Vagina (tissue), 2 donors: Measurements from ENCODE around the gene SLC39A11.

Experiments
- POLR2A ChIP-seq, 2 donors: fragments of 450-650 bp; IDR thresholded peaks; one replicate each; pipeline ENCODE4 v1.6.1; 2017; ENCODE audit warnings: antibody characterized with exemption in 2 of 2, mild to moderate bottlenecking in 2 of 2, moderate library complexity in 2 of 2
- POLR2AphosphoS5 ChIP-seq, 2 donors: sonication (generic); formaldehyde crosslinking; IDR thresholded peaks; one replicate each; pipeline ENCODE4 v1.9.0; 2017; ENCODE audit warnings: antibody characterized with exemption in 2 of 2, mild to moderate bottlenecking in 2 of 2, low read depth in 1 of 2; ENCODE audit not compliant: insufficient read depth in 1 of 2
- TF ChIP-seq, protein P1 (sequence below), 3 experiments: fragments of 450-650 bp in 2 of 3; fragments of 200-600 bp in 1 of 3; sonication (generic) in 1 of 3; IDR thresholded peaks; one replicate each; pipeline ENCODE4 v1.5.1; 2017 to 2019; ENCODE audit warnings: antibody characterized with exemption in 3 of 3, mild to moderate bottlenecking in 2 of 3, moderate library complexity in 2 of 3

DNA sequence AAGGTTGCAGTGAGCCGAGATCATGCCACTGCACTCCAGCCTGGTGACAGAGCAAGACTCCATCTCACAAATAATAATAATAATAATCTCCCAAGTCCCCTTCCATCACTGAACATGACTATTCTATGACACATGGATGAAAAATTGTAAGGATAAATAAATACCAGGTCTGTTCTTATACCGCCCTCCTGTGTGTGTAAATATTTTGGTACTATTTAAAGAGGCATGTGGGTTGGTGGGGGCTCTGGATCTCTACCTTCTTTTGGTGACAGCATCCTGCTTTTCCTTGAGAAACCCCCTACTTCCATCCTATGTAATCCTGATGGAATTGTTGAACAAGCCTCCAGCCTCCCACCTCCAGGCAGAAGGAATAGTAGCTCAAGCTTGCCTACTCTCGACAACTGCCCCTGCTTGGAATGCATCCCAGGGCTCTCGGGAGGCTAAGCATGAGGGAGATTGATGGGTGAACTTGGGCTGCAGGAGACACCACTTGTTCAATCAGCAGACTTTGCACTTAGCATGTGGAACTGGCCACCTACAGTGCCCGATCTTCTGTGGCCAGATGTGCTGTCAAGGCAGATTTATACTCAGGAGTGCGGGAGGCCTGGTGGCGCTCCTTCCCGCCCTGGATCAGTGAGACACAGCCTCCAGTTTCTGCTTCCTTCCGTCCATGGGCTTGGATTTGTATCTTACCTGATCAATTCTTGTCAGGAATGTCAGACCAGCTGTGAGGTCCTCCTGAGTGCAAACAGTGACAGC is 287.4 kb downstream of the SLC39A11 start:
- TF ChIP-seq POLR2A (IDR thresholded peaks at IDR 0.05) (no peak), POLR2AphosphoS5 (IDR thresholded peaks at IDR 0.05; ENCODE audit: insufficient read depth in 1 of 2, low read depth in 1 of 2) (no peak)
- TF ChIP-seq, protein P1, sequence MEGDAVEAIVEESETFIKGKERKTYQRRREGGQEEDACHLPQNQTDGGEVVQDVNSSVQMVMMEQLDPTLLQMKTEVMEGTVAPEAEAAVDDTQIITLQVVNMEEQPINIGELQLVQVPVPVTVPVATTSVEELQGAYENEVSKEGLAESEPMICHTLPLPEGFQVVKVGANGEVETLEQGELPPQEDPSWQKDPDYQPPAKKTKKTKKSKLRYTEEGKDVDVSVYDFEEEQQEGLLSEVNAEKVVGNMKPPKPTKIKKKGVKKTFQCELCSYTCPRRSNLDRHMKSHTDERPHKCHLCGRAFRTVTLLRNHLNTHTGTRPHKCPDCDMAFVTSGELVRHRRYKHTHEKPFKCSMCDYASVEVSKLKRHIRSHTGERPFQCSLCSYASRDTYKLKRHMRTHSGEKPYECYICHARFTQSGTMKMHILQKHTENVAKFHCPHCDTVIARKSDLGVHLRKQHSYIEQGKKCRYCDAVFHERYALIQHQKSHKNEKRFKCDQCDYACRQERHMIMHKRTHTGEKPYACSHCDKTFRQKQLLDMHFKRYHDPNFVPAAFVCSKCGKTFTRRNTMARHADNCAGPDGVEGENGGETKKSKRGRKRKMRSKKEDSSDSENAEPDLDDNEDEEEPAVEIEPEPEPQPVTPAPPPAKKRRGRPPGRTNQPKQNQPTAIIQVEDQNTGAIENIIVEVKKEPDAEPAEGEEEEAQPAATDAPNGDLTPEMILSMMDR (IDR thresholded peaks at IDR 0.05): no peak
